Fibroblast of lung (primary cell): ENCODE measurements around the gene ZNF580. TPM values are rescaled to one million over a fixed set of nuclear protein-coding genes. Genes with fewer than 3 reads are reported as not detected.

Source experiments
- DNase-seq, 2 donors: peaks; one replicate each; pipeline versions ENCODE4 v3.0.0 to v3.0.0-alpha.2; 2010; ENCODE audit warnings: low read depth in 2 of 2
- H2AFZ ChIP-seq: 2 replicates; pipeline ENCODE4 v1.5.1; 2012; ENCODE audit warnings: low read length, control low read depth, inconsistent platforms
- H3K27ac ChIP-seq: 2 replicates; pipeline ENCODE4 v1.5.1; 2011; ENCODE audit warnings: low read length, control low read depth; ENCODE audit not compliant: insufficient read depth
- H3K27me3 ChIP-seq: 2 replicates; pipeline ENCODE4 v1.5.1; 2011; ENCODE audit warnings: mild to moderate bottlenecking, low read length; ENCODE audit not compliant: control insufficient read depth, insufficient read depth
- H3K36me3 ChIP-seq: 2 replicates; pipeline ENCODE4 v1.5.1; 2011; ENCODE audit warnings: low read length; ENCODE audit not compliant: control insufficient read depth, insufficient read depth
- H3K4me1 ChIP-seq: 2 replicates; pipeline ENCODE4 v1.5.1; 2011; ENCODE audit warnings: low read length; ENCODE audit not compliant: control insufficient read depth, insufficient read depth; ENCODE audit errors: extremely low read depth
- H3K4me2 ChIP-seq: 2 replicates; pipeline ENCODE4 v1.5.1; 2011; ENCODE audit warnings: low read length, control low read depth; ENCODE audit not compliant: insufficient read depth; ENCODE audit errors: extremely low read depth
- H3K4me3 ChIP-seq, 4 experiments: fragments of 200-600 bp in 1 of 4; sonication (generic) in 1 of 4; replicated peaks in 1 of 4; 2 replicates each; pipeline ENCODE4 v1.5.1; 2011 to 2016; ENCODE audit warnings: low read length in 4 of 4, low read depth in 3 of 4, mild to moderate bottlenecking in 3 of 4, control low read depth in 2 of 4, inconsistent platforms in 1 of 4, mixed read lengths in 1 of 4; ENCODE audit not compliant: insufficient read depth in 1 of 4; ENCODE audit errors: control extremely low read depth in 1 of 4
- H3K79me2 ChIP-seq: 2 replicates; pipeline ENCODE4 v1.5.1; 2012; ENCODE audit warnings: mild to moderate bottlenecking, low read length, inconsistent platforms; ENCODE audit not compliant: control insufficient read depth, insufficient read depth
- H3K9ac ChIP-seq: 2 replicates; pipeline ENCODE4 v1.5.1; 2011; ENCODE audit warnings: mild to moderate bottlenecking, low read length, control low read depth; ENCODE audit not compliant: insufficient read depth
- H3K9me3 ChIP-seq: 2 replicates; pipeline ENCODE4 v1.5.1; 2012; ENCODE audit warnings: low read depth, low read length; ENCODE audit not compliant: control insufficient read depth, insufficient read depth
- H4K20me1 ChIP-seq: 2 replicates; pipeline ENCODE4 v1.5.1; 2011; ENCODE audit warnings: low read length; ENCODE audit not compliant: control insufficient read depth, insufficient read depth; ENCODE audit errors: extremely low read depth
- EZH2 ChIP-seq: IDR thresholded peaks from 2 replicates; pipeline ENCODE4 v1.5.1; 2012; ENCODE audit warnings: low read length, control low read depth, mild to moderate bottlenecking; ENCODE audit errors: missing control alignments
- polyA plus RNA-seq, 2 donors: library from polyadenylated mRNA; depleted of rRNA in 1 of 2; stranded (reverse) in 1 of 2; unstranded in 1 of 2; fragments of >200 nt; gene quantifications; 2 replicates each; pipeline ENCODE4 v1.2.1, GENCODE V29; 2011 to 2012; ENCODE audit warnings: missing spikeins in 1 of 2
- total RNA-seq: library from RNA; depleted of rRNA; stranded (reverse); fragments of >200 nt; gene quantifications from 2 replicates; pipeline ENCODE4 v1.2.1, GENCODE V29; 2014
- TF ChIP-seq, protein P1 (sequence below), 2 donors: IDR thresholded peaks in 1 of 2; conservative IDR thresholded peaks in 1 of 2; 1 replicate in 1 of 2; 2 replicates in 1 of 2; pipeline ENCODE4 v1.5.1; 2011 to 2012; ENCODE audit warnings: low read length in 2 of 2, control low read depth in 1 of 2, inconsistent platforms in 1 of 2, low read depth in 1 of 2, mild to moderate bottlenecking in 1 of 2

Gene ZNF580
- total and polyA plus RNA-seq, 2 donors (not counting 1 experiment from before 2014, with no cell fraction given) = 4.1 to 7.2 TPM

DNA sequence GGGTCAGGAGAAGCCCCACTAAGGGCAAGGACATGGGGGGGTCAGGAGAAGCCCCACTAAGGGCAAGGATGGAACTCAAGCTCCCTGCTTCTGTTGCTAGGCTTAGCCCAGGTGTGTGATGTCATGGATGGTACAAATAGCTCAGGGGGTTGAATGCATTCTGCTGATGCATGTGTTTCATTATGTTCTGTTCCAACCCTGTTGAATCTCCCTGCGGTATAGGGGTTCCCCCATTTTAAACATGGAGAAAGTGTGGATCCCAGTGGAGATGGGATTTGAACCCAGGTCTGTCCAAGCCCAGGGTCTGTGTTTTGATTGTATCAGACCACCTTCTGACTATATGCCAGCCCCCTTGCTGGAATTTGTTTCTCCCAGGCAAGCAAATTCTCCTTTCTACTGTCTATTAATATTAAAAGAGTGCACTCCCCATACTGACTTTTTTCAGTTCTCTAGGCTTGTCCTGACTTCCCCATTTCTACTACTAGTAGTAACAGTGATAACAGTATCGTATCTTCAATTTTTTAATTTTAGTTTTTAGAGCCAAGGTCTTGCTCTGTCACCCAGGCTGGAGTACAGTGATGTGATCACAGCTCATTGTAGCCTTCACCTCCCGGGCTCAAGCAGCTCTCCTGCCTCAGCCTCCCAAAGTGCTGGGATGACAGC, 28.7 kb upstream of the ZNF580 start:
- no peak overlapping the region for H3K9ac ChIP-seq
- H2AFZ ChIP-seq = no peak overlapping the region
- TF ChIP-seq EZH2 = no peak
- TF ChIP-seq, protein P1, sequence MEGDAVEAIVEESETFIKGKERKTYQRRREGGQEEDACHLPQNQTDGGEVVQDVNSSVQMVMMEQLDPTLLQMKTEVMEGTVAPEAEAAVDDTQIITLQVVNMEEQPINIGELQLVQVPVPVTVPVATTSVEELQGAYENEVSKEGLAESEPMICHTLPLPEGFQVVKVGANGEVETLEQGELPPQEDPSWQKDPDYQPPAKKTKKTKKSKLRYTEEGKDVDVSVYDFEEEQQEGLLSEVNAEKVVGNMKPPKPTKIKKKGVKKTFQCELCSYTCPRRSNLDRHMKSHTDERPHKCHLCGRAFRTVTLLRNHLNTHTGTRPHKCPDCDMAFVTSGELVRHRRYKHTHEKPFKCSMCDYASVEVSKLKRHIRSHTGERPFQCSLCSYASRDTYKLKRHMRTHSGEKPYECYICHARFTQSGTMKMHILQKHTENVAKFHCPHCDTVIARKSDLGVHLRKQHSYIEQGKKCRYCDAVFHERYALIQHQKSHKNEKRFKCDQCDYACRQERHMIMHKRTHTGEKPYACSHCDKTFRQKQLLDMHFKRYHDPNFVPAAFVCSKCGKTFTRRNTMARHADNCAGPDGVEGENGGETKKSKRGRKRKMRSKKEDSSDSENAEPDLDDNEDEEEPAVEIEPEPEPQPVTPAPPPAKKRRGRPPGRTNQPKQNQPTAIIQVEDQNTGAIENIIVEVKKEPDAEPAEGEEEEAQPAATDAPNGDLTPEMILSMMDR (conservative IDR thresholded peaks at IDR 0.05 in 1 of 2, IDR thresholded peaks at IDR 0.05 in 1 of 2; ENCODE audit: low read depth in 1 of 2, low read length in 2 of 2) = no peak
- H3K27me3 ChIP-seq = no peaks in the 10 kb centered on the region
- H3K36me3 ChIP-seq = peaks cover 21% of the 10 kb centered on the region
- H3K4me2 ChIP-seq = no peak overlapping the region
- H3K27ac ChIP-seq = no peak overlapping the region
- no peaks in the 10 kb centered on the region for H3K4me1 ChIP-seq
- no peaks in the 10 kb centered on the region for H3K9me3 ChIP-seq
- no peak overlapping the region for H3K4me3 ChIP-seq
- H4K20me1 ChIP-seq = no peaks in the 10 kb centered on the region
- no peak for DNase-seq
- peaks cover 20% of the 10 kb centered on the region for H3K79me2 ChIP-seq

DNA sequence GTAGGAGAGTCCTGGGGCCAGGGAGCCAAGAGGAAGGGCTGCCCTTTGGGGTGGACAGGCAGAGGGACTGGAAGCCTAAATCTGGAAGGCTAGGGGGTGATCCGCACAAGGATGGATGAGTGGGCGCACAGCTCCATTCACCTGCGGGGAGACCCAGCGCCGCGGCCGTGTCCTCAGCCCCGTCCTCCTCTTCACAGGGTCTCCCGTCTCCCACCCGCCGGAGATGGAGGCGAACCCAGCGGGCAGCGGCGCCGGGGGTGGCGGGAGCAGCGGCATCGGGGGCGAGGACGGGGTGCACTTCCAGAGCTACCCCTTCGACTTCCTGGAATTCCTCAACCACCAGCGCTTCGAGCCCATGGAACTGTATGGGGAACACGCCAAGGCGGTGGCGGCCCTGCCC, 27.4 kb upstream of the ZNF580 start:
- Histone ChIP-seq H3K27me3 (no peaks in the 10 kb centered on the region), H3K4me1 (no peaks in the 10 kb centered on the region), H3K9me3 (no peaks in the 10 kb centered on the region), H4K20me1 (no peaks in the 10 kb centered on the region), H3K79me2 (peaks cover 12% of the 10 kb centered on the region), H3K27ac (no peak overlapping the region), H3K4me2 (no peak overlapping the region), H2AFZ (no peak overlapping the region), H3K4me3 (no peak overlapping the region), H3K9ac (no peak overlapping the region), H3K36me3 (peaks cover 25% of the 10 kb centered on the region)
- no peak for DNase-seq
- no peak for TF ChIP-seq EZH2
- TF ChIP-seq, protein P1 (conservative IDR thresholded peaks at IDR 0.05 in 1 of 2, IDR thresholded peaks at IDR 0.05 in 1 of 2; ENCODE audit: low read depth in 1 of 2, low read length in 2 of 2) = no peak

DNA sequence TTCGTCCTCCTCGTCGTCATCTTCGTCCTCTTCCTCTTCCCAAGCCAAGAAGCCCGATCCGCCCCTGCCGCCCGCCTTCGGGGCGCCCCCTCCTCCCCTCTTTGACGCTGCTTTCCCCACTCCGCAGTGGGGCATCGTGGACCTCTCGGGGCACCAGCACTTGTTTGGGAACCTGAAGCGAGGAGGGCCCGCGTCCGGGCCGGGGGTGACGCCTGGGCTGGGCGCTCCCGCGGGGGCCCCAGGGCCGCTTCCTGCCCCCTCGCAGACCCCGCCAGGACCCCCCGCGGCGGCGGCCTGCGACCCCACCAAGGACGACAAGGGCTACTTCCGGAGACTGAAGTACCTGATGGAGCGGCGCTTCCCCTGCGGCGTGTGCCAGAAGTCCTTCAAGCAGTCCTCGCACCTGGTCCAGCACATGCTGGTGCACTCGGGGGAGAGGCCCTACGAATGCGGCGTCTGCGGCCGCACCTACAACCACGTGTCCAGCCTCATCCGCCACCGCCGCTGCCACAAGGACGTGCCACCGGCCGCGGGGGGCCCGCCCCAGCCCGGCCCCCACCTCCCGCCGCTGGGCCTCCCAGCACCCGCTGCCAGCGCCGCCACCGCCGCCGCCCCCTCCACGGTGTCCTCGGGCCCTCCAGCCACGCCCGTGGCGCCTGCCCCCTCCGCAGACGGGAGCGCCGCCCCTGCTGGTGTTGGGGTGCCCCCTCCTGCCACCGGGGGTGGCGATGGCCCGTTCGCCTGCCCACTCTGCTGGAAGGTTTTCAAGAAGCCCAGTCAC, 26.7 kb upstream of the ZNF580 start:
- no peak overlapping the region for H3K9ac ChIP-seq
- DNase-seq = no peak
- no peaks in the 10 kb centered on the region for H3K27me3 ChIP-seq
- no peaks in the 10 kb centered on the region for H3K4me1 ChIP-seq
- peaks cover 25% of the 10 kb centered on the region for H3K36me3 ChIP-seq
- TF ChIP-seq EZH2 = no peak
- TF ChIP-seq, protein P1 (conservative IDR thresholded peaks at IDR 0.05 in 1 of 2, IDR thresholded peaks at IDR 0.05 in 1 of 2; ENCODE audit: low read depth in 1 of 2, low read length in 2 of 2) = no peak
- H3K4me2 ChIP-seq = no peak overlapping the region
- no peak overlapping the region for H3K4me3 ChIP-seq
- H4K20me1 ChIP-seq = no peaks in the 10 kb centered on the region
- H2AFZ ChIP-seq = no peak overlapping the region
- peaks cover 7% of the 10 kb centered on the region for H3K79me2 ChIP-seq
- no peak overlapping the region for H3K27ac ChIP-seq
- H3K9me3 ChIP-seq = no peaks in the 10 kb centered on the region
